Astrocyte of the cerebellum (primary cell): ENCODE data around the gene WNT7B.

Source experiments
- DNase-seq: peaks from one replicate; pipeline ENCODE4 v3.0.0-alpha.2; 2011; ENCODE audit warnings: low read depth
- H3K4me3 ChIP-seq: 2 replicates; pipeline ENCODE4 v1.5.1; 2011; ENCODE audit warnings: mild to moderate bottlenecking, low read depth, low read length, moderate library complexity
- in situ Hi-C: cut with HindIII; loops from 2 replicates; pipeline ENCODE4 v1.10.0; 2017; ENCODE audit warnings: low sequenced_read_pairs
- TF ChIP-seq, protein P1 (sequence below): IDR thresholded peaks from 2 replicates; pipeline ENCODE4 v1.5.1; 2012; ENCODE audit warnings: low read length, low read depth, moderate library complexity, mild to moderate bottlenecking; ENCODE audit errors: missing control alignments

WNT7B gene

DNA sequence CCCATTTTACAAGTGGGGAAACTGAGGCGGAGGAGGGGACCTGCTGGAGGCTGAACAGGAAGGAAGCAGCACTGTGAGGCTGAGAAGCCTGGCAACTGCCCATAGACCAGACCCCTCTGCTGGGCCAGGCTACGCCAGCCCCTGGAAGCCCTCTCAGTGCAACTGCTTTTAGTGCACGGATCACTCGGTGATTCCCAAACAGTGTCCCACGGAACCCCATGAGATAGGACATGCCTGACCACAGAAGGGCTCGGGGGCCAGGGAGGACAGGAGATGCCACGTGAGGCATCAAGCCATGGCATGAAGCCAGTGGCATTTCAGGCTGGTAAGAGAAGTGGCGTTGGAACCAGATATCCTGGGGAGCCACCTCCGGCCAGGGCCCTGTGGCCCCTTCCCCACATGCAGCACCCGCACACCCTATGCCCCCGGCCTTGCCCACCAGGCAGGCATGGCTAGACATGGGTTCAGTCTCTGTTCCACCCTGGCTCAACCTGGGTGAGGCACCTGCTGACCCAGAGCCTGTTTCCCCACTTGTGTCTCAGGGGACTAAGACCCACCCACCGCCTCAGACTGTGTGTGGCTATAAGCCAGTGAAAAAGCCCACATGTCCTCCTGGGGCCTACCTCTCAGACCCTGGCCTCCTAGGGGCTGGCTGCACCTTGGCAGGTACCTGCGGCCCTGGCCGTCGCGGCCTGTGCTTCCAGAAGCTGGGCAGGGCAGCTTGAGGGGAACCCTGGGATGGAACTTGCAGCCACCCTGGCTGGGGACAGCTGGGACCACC lies 84.1 kb downstream of the WNT7B start:
- DNase-seq = no peak
- in situ Hi-C loops = no loop called here
- H3K4me3 ChIP-seq = no peak overlapping the region
- TF ChIP-seq, protein P1, sequence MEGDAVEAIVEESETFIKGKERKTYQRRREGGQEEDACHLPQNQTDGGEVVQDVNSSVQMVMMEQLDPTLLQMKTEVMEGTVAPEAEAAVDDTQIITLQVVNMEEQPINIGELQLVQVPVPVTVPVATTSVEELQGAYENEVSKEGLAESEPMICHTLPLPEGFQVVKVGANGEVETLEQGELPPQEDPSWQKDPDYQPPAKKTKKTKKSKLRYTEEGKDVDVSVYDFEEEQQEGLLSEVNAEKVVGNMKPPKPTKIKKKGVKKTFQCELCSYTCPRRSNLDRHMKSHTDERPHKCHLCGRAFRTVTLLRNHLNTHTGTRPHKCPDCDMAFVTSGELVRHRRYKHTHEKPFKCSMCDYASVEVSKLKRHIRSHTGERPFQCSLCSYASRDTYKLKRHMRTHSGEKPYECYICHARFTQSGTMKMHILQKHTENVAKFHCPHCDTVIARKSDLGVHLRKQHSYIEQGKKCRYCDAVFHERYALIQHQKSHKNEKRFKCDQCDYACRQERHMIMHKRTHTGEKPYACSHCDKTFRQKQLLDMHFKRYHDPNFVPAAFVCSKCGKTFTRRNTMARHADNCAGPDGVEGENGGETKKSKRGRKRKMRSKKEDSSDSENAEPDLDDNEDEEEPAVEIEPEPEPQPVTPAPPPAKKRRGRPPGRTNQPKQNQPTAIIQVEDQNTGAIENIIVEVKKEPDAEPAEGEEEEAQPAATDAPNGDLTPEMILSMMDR = no peak

DNA sequence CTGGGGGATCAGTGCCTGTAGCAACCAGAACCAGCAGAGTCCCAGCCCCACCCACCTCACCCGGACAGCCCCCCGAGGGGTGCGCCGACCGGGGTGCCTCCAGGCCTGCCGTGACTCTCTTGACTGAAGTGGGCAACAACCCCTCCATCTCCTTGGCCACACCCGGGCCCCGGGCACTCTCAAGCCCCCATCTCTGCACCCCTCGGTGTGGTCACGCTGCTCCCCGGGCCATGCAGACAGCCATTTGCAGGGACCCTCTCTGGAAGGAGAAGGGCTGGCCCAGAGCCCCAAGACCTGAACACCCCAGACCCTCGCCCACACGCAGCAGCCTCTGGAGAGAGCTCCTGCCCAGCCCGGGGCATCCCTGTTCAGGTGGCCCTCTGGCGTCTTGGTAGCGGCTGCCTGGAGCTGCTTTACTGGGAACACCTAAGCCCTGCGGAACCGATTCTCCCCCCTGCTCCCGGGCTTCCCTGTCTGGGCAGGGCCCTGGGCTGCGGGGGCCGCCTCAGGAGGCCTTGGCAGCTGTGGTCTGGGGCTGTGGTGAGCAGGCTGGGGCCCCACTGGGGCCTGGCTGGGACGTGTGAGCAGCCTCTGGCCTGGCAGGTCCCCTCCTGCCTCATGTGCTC lies 84.9 kb downstream of the WNT7B start:
- in situ Hi-C loops = no loop called here
- TF ChIP-seq, protein P1 = no peak
- DNase-seq = no peak
- H3K4me3 ChIP-seq = no peak overlapping the region

DNA sequence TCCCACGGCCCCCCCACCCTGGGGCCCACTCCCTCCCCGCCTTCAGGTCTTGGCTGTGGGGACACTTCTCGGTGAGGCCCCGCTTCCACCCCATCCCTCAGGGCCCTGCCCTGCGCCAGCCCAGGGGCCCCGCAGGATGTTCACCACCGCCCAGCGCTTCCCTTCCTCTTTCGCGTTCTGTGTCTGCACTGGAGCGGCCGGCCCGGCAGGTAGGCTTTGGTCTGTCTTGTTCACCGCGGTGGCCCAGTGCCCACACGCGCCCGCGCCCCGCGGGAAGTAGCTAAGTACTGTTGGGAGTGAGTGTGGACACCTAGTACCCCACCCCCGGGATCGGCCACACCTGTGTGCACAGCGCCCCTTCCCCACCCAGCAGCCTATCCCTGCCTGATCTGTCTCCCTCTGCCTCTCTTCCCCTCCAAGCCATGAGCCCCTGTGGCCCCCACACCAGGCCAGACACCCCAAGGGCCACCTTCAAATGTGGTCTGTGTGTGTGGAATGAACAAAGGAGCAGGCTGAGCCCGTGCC lies 85.4 kb downstream of the WNT7B start:
- no peak for DNase-seq
- TF ChIP-seq, protein P1 = no peak
- in situ Hi-C loops = no loop called here
- H3K4me3 ChIP-seq = no peak overlapping the region

DNA sequence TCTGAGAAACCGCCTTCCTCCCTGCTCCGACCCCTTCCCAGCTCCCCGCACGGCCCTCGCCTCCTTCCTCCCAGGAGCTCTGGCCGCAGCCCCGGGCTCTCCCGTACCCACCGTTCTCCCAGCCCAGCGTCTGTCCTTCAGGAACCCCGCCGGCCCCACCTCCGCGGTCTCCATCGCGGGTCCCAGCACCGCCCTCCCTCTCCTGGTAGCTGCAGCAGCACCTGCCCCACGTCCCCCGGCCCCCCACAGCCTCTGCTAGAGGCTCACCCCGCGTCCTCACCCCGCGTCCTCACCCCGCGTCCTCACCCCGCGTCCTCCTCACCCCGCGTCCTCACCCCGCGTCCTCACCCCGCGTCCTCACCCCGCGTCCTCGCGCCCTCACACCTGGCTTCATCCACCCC lies 85.9 kb downstream of the WNT7B start:
- no peak for DNase-seq
- in situ Hi-C loops = no loop called here
- H3K4me3 ChIP-seq = no peak overlapping the region
- TF ChIP-seq, protein P1 = no peak

DNA sequence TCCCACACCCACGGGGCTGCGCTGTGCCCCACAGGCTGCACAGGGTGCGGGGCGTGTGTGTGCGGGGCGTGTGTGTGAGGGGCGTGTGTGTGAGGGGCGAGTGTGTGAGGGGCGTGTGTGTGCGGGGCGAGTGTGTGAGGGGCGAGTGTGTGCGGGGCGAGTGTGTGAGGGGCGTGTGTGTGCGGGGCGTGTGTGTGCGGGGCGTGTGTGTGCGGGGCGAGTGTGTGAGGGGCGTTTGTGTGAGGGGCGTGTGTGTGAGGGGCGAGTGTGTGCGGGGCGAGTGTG lies 86.7 kb downstream of the WNT7B start:
- TF ChIP-seq, protein P1 = no peak
- in situ Hi-C loops = no loop called here
- H3K4me3 ChIP-seq = no peak overlapping the region
- no peak for DNase-seq

DNA sequence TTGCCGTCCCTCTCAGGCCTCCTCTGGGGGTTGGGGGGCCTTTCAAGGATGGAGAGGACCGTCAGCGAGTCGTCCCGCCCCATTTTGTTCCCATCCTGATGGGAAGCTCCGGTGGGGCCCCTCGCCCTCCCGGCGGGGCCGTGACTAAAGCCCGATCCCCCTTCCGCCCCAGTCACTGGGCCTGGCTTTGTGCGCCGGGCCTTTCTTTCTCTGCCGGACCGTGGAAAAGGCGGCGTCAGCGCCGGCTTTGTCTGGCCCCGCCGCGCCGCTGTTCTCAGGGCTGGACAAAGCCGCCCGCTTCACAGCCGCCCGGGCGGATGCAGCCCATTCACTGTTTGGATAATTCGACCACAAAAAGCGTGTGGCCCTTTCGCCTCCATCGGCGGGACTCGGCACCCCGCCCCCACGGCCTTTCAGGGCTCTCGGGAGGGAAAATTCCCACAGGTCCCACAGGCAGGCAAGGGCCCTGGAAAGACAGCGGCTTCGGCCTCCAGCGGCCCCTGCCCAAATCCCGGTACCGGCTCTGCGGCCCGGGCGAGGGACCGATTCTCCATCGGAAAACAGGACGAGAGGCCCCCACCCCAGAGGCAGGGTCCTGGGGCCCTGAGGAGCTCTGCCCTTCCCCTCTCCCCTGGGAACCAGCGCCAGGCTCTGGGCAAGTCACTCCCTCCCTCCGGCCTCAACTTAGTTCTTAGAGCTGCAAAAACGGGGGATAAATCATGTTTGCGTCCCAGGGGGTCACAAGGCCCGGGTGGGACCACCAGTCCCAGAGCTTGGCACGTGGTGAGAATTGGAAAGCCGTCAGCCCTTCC lies 87.2 kb downstream of the WNT7B start:
- H3K4me3 ChIP-seq = no peak overlapping the region
- in situ Hi-C loops = no loop called here
- TF ChIP-seq, protein P1 = no peak
- DNase-seq = no peak
